NCI-H526 treated with DMSO at 0.1 percent for 48 hours (cell line): ENCODE data around the gene CLDN11.

Experiments used
- DNase-seq: peaks from one replicate; lab custom pipeline; 2025; lab: John Stamatoyannopoulos, UW

Gene CLDN11

GRCh38 chr3:170426240-170426797 is 7.7 kb downstream of the CLDN11 start:
- no peak for DNase-seq

DNA sequence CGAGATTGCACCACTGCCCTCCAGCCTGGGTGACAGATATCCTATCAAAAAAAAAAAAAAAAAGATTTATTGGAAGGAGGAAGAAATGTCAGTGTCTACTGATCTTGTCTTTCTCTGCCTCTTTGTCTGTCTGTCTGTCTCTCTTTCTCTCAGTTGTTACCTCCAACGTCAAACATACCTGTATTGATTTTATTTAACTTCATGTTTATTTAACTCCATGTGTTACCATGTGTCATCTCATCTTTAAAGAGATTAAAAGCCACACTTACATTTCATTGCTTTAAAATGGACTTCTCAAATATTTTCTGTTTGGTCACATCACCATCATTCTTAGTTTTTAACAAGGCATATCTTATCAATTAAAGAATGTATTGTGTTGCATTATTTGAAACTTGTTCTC is 9.4 kb downstream of the CLDN11 start:
- no peak for DNase-seq

DNA sequence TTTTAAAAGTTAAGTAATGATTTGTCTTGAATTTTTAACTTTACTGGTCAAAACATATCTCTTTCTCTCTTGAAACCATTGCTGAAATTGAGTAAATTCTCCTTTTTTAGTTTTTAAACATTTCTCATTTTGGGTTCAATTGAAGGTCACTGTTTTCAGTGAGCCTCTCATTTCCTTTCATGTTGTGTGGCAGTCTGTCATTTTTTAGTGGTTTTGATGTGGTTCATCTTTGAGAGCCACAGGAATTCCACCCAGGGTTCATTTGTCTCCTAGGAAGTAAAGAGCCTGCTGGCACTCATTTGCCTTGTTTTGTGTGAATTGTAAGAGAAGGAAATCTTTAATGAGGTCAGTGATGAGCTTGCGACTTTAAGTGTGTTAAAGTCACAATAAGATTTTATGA is 10.4 kb downstream of the CLDN11 start:
- DNase-seq: no peak

DNA sequence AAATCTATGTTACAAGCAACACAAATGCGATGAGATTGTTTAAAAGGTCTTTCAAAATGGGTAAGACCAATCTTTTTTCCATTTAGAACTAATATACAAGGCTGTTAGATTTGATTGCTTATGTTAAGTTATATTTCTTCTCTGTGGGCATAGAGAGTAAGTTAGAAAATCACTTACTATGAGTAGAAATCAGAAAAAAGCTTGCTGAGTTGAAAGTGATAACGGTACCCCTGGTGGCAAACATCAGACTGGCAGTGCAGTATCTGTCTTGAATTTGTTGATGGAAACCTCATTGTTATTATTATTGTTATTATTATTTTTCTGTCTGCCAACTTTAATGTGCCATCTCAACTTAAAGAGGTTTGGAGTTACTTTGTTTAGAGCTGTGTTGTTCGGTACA is 12.4 kb downstream of the CLDN11 start:
- DNase-seq: no peak

- DNase-seq: no peak
Measured at GRCh38 chr3:170432416-170432815, 13.7 kb downstream of the CLDN11 start.

- no peak for DNase-seq
Measured at GRCh38 chr3:170436697-170437096, 18.0 kb downstream of the CLDN11 start.

DNA sequence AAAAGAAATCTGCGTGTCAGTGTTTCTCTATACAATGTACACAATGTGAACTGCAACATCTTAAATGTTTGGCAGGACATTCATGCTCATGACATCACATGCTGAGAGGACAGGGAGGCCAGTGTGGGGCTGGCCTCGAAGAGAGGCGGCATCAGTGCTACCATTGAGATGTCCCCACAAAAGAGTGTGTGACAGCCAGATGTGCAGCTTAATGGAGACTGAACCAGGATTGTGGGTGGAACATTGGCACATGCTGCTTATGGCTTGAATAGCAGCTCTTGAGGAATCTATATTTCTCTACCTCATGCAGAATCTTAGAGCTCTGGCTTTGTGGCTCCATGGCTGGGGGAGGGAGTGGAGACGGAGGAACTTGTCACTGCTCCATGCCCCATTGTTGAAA is 18.5 kb downstream of the CLDN11 start:
- no peak for DNase-seq

DNA sequence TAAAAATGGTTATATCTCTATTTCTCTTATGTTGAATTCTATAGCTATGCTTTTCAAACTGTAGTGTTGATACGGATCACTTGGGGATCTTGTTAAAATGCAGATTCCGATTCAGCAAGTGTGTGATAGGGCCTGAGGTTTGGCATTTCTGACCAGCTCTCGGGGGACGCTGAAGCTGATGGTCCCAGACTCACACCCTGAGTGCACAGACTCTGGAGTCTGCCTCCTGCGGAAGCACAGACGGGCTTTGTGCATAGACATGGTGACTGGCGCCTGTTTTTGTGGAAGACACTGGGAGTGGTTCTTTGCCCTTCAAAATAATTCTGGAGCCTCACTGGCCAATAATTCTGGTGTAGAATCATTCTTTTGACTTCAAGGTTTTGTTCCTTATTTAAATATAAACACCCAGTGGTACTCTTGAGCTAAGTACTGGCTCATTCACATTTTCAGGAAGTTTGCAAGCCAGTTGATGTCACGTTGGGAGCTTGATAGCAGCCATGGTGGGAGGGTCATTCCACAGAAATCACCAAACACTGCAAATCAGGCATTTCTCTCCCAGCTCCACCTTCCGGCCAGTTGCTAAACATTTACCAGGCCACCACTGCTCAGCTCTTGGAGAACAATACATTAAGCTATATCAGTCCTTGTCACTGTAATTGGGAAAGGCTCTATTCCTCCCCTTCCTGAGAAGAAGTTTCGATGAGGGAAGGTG is 19.2 kb downstream of the CLDN11 start:
- no peak for DNase-seq

- no peak for DNase-seq
Measured at GRCh38 chr3:170438836-170439235, 20.2 kb downstream of the CLDN11 start.

DNA sequence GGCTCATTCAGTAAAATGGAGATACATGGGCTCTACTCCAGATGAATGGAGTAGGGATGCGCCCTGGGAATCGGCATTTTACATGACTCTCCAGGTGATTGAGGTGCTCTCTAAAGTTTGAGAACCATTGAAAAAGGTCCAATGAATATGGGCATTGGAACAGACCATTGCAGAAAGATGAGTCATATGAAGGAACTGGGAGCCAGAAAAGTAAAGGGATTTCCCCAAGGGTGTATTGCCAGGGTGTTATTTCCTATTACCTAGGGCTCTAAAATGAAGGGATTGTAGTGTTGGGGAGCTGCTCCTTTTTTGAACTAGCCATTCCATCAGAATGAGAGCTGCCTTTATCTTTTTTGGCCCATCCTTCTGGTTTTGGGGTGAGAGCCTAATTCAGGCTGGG is 21.7 kb downstream of the CLDN11 start:
- DNase-seq: no peak

DNA sequence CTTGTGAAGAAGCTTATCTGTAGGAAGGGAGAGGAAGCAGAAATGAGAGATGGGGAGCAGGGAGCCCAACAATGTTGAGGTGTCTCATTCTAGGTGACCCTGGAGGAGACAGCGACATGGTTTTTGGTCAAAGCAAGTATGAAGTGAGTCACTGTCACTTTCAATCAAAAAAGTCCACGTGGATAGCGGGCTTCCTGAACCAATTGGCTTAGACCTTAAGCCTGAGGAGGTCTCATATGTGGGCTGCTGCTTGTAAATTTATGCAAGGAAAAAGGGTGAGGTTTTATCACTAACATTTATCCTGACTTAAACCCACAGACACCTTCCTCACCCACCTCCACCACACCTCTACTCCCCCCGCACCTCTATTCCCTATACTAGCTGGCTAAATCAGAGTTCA is 22.7 kb downstream of the CLDN11 start:
- DNase-seq: no peak

DNA sequence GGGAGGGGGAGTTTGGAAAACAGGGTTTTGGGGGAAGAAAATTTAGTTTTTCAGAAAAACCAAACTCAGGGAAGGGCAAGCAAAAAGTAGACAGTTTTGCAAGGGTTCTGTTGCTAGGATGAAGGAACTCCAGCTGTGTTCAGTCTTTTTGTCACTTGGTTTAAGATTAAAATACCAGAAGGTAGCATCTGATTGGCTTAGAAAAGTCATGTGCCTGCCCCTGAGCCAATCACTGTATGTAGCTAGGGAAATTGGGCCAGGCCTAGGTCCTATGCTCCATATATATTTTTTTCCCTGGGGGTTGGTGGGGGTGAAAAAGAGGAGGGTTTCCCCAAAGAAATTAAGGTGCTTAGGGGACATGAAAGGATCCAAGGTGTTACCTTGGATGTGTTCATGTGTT is 24.3 kb downstream of the CLDN11 start:
- no peak for DNase-seq

GRCh38 chr3:170443457-170443856 is 24.8 kb downstream of the CLDN11 start:
- no peak for DNase-seq

DNA sequence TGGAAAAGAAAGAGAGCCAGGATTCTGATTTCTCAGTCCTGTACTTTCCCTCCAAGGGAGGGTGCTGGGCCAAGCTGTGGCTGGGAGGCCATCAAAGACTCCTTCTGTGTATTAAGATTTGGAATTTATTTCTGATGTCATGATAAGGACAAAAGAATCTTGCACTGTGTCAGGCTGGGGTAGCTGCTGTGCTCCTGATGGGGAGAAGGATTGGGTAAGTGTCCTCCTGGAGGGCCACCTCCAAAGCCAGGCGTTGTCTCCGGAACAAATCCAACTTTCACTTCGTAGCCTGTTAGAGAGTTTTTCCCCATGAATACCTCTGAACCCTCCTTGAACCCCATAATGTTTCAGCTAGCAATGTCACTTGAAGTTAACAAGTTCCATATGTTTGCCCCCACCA is 29.9 kb downstream of the CLDN11 start:
- no peak for DNase-seq

DNA sequence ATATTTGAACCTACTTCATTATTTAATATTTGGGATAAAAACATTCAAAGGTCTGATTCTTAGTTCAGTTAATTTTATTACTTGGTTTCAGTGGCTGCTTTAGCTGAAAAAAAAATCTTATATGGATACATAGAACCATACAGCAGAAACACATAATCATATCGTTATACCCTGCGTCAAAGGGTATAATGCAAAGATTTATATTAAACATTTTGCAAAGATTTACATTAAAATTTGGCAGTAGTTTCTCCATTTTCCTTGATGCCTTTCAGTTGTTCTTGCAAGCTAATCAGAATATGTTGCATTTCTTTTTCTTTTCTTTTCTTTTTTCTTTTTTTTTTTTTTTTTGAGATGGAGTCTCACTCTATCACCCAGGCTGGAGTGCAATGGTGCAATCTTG is 31.4 kb downstream of the CLDN11 start:
- DNase-seq: no peak

DNA sequence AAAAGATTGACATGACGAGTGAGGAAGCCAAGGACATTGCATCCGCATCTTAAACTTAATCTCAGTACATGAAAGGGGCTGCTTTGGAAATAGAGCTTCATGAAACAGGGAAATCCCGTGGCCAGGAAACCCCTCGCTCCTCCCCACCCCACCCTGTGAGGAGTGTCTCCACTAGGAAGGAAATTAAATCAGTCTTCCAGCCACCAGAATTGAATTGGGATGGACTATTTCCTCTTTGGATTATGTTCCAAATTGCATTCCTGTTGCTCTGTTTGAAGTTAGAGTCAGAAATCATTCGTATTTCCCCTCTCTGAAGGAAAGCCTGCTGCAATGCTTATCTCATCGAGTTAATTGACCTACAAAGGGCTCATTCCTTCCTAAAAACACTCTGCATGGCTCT is 35.8 kb downstream of the CLDN11 start:
- no peak for DNase-seq

DNA sequence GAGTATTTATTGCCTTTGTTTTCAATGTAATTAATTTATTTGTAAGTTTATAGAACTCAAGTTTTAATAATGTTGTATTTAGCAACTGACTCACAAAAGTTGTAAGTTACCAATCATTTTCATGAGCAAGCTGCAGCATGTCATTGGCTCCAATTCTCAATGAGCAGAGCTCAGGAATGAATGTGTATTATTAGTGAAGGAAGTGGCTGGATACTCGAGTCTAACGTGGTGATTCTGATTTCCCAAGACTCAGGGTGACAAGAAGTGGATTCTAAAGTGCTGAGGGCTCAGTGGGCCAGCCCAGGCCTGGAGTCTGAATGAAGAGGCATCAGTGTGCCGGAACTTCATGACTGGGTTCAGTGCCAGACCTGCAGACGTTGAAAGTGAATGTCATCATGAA is 39.6 kb downstream of the CLDN11 start:
- no peak for DNase-seq

DNA sequence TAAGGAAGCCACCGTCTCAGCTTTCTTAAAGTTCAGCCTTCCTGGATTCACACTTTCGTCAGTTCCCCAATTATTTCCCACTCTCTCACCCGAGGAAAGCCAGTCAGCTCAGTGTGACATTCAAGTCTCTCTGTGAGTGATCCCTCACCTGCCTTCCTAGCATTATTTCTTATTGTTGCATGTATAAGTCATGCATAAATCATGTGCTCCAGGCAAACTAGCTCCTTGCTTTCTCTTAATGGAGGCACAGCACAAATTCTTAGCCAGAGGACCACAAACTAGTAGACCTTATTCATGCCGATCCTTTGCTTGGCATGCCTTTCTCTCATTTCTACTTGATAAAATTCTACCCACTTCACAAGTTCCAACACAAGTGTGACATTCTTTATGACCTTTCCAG is 44.3 kb downstream of the CLDN11 start:
- DNase-seq: no peak

GRCh38 chr3:170465955-170466354 is 47.3 kb downstream of the CLDN11 start:
- peak; percentile 78 for DNase-seq

DNA sequence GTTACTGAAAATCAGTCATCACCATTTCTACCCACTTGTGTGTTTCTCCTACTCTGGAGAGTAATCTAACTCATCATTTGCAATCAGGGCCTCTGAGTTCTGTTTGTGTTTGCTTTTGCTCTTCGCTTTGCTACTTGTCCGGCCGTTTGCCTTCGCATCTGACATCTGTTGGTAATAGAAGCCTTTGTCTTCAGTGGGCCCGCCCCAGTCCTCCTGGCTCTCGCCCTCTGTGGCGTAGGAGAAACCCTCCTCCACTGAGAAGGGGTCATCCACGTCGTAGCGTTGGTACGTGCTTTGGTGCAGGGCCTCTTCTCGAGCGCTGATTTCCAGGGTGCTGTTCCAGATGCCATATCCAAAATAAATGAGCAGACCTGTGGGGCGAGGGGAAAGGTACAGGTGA is 48.3 kb downstream of the CLDN11 start:
- DNase-seq: peak; percentile 93

GRCh38 chr3:170467571-170468147 is 49.0 kb downstream of the CLDN11 start:
- peak; percentile 99 for DNase-seq

- DNase-seq: peak; percentile 61
Measured at GRCh38 chr3:170469151-170470062, 50.7 kb downstream of the CLDN11 start.
